ENCODE measurements around the gene AUH.

GRCh38 chr9:91172329-91172728 is 189.4 kb downstream of the AUH start:
- TF ChIP-seq, protein P1, sequence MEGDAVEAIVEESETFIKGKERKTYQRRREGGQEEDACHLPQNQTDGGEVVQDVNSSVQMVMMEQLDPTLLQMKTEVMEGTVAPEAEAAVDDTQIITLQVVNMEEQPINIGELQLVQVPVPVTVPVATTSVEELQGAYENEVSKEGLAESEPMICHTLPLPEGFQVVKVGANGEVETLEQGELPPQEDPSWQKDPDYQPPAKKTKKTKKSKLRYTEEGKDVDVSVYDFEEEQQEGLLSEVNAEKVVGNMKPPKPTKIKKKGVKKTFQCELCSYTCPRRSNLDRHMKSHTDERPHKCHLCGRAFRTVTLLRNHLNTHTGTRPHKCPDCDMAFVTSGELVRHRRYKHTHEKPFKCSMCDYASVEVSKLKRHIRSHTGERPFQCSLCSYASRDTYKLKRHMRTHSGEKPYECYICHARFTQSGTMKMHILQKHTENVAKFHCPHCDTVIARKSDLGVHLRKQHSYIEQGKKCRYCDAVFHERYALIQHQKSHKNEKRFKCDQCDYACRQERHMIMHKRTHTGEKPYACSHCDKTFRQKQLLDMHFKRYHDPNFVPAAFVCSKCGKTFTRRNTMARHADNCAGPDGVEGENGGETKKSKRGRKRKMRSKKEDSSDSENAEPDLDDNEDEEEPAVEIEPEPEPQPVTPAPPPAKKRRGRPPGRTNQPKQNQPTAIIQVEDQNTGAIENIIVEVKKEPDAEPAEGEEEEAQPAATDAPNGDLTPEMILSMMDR (IDR thresholded peaks at IDR 0.05), result no peak
- TF ChIP-seq POLR2A (IDR thresholded peaks at IDR 0.05), result no peak
- no peak for TF ChIP-seq EP300 (IDR thresholded peaks at IDR 0.05)
